GM18951 (cell line): Measurements from ENCODE around the gene SH2D6.
"Not testable (repeated sequence)": the region's sequence is repeated elsewhere in the genome, so short reads cannot be mapped to it uniquely, and the experiment has no call there.

ENCODE experiments used
- POLR2A ChIP-seq: IDR thresholded peaks from 4 replicates; pipeline ENCODE4 v1.6.1; 2011; ENCODE audit warnings: mild to moderate bottlenecking; ENCODE audit not compliant: insufficient read length, insufficient read depth; ENCODE audit errors: extremely low read depth
- in situ Hi-C: fragments of 300-500 bp; cut with MboI; formaldehyde crosslinking; loops from one replicate; pipeline ENCODE4 v1.12.0; 2022; ENCODE audit warnings: low sequenced_read_pairs, mixed read lengths, inconsistent platforms; ENCODE audit not compliant: unreplicated experiment

The SH2D6 gene

DNA sequence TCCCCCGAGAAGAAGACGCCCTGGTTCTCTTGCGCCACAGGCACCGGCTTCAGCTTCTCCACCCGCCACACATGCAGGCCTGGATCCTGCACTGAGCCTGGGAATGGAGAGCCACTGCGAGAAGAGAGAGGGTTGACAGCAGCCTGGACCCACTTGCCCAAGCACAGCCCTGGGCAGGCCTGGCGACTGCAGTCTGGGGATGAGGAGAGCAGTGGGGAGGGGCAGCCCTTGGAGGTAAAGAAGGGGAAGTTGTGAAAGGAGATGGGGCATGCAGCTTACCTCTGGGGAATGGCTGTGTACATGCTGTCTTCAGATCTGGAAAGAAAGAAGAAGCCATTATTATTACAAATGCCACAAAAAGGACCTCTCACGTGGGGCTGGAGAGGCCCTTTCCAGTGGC lies 16.7 kb upstream of the SH2D6 start:
- in situ Hi-C loops, result no loop called here
- no peak for TF ChIP-seq POLR2A

DNA sequence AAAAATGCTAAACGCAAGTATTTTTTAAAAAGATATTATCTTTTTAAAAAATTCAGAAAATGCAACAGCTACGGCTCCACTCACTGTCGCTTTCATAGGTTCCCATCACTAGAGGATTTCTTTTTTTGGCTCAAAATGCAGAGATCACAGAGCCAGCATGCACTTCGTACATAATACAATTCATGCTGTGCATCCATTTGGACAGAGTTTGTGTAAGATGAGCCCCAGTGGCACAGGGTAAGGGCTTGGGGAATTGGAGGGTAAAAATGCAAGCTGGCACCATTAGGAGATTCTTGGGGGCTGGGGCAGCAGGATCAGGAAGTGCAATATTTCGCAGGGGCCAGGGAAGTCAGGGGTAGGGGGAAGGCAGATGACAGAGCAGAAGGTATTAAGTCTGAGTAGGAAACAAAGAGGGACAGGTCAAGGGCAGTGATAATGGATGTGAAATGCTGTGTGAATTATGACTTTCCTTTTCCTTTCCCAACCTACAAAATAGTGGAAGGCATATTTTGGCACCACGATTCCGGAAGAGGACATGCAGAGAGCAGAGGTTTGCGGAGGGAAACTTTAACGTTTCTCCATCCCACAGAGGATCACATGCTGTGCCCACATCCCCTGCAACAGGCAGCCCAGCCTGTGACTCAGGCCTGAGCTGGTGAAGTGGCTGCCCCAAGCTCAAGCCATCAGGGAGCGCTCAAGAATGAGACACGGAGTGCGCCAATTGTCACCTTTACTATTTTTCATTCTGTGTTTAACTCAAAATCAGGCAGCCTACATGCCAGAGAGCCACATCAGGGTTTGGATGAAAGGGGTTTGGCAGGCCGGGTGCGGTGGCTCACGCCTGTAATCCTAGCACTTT lies 13.1 kb upstream of the SH2D6 start:
- in situ Hi-C loops, result no loop called here
- TF ChIP-seq POLR2A, result no peak

DNA sequence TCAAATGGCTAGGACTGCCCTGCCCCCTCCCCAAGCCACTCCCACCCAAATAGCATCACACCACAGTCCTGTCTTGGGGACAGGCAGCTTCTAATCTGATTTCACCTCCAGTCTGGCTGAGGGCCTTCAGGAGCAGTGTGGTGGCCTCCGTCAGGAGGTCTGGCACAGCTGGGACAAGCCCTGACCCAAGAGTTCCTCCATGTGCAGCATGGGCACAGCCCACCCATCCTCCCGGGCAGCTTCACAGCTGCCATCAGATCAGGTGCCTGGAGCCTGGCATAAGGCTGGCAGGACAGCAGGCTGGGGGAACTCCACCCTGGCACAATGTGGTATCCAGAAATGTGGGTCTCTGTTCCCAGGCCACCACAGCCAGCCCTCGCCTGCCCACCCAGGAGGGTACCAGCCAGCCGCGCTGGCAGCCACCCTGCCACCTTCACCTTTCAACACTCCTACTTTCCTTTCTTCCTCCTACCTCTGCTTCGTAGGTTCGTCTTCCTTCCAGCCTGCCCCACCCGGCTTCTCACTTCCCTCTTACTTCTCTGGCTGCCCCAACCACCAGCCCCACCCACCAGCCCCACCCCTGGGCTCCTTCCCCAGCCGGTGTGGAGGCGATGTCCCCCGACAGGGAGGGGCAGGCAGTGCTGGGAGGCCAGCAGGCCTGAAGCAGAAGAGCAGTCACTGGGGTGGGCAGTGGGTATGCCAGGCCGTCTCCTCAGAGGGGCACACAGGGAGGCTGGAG lies 8.5 kb upstream of the SH2D6 start, which contains the start of gene CAPG:
CAPG (minus strand) TSS at position 522 of the 739 bp plus-strand sequence. CDS start 8,221 bp downstream, outside the sequence.
- in situ Hi-C loops, result no loop called here
- TF ChIP-seq POLR2A, result peak; percentile 47

DNA sequence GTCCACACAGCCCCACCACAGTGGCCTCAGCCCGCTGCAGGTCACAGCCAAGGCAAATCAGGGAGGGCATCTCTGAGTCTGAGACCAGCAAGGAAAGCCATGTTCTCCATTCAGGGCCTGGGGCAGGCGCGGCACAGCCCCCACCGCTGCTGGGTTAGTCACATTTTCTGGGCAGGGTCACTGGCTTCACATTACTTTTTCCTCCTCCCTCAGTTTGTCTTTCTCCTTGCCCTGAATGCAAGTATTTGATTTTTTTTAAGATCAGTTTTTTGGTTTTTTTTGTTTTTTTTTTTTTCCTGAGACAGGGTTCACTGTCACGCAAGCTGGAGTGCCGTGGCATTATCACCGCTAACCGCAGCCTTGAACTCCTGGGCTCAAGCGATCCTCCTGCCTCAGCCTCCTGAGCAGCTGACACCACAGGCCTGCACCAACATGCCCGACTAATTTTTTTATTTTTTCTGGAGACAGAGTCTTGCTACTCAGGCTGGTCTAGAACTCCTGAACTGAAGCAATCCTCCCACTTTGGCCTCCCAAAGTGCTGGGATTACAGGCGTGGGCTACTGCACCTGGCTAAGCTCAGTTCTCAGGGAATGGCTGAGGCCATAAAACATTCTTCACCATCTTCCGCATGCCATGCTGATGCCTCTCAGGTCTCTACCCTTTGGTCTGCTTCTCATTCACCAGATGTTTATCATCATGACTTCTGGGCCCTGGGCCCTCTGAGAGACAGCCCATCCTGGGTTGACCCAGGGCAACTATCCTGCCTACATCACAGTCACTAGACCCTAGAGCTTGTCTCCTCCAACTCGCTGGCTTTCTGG lies 7.7 kb upstream of the SH2D6 start:
- TF ChIP-seq POLR2A, result no peak
- in situ Hi-C loops, result no loop called here

DNA sequence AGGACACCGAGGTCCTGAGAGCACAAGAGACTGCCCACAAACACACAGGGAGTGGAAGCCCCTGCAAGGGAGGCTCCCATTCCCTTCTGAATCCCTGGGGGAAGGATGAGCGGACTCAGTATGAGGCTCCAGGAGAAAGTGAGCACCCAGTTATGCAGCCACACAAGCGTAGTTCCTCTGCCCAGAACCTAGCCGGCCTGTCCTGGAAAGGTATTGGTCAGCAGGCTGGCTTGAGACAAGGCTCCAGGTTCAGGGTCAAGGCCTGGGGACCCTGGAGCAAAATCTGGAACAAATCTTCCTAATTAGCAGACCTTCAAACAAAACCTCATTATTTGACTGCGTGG lies 7.1 kb upstream of the SH2D6 start:
- TF ChIP-seq POLR2A, result no peak

DNA sequence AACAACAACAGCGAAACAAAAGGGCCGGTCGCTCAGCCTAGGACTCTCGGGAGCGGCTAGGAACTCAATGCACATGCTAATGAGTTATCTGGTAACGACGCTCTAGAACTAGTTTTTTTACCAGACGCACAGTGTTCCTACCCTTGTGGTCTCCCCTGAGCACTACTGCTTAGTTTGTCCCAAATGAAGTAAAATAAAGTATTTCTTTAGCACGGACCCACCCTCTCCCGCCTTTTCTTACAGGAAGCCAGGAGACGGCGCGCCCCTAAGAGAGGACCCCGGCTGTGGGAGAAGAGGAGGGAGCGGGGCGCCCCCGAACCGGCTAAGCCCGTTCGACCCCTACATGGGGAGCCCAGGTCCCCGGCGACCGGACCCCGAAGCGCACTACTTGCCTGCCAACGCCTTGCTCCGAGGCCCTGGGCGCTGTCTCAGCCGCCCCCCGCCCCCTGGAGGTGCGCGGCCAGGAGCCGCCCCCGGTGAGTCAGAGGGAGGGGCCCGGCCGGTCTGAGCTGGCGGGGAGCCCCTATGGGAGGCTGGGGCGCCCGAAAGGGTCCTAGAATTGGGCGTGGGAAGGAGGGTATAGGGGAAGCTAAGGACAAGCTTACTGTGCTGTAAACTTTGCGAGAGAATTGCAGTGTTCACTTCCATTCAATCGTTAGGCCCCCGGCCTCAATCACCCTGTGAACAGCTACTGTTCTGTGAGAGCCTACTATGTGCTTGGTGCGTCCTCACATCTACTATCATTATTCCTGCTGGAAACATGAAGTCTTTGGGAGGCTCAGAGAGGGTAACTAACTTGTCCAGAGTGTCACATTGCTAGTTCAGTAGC lies 4.7 kb upstream of the SH2D6 start:
- in situ Hi-C loops, result no loop called here
- no peak for TF ChIP-seq POLR2A

More for the DNA sequence above, 7.1 kb upstream of the SH2D6 start:
- in situ Hi-C loops, result no loop called here

DNA sequence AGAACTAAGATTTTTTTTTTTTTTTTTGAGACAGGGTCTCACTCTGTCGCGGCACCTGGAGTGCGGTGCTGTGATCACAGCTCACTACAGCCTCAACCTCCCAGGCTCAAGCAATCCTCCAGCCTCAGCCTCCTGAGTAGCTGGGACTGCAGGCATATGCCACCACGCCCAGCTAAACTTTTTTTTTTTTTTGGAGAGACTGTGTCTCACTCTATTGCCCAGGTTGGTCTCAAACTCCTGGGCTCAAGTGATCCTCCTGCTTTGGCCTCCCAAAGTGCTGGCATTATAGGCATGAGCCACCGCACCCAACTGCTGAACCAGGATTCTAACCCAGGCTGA lies 4.1 kb upstream of the SH2D6 start:
- in situ Hi-C loops, result not testable (repeated sequence)

DNA sequence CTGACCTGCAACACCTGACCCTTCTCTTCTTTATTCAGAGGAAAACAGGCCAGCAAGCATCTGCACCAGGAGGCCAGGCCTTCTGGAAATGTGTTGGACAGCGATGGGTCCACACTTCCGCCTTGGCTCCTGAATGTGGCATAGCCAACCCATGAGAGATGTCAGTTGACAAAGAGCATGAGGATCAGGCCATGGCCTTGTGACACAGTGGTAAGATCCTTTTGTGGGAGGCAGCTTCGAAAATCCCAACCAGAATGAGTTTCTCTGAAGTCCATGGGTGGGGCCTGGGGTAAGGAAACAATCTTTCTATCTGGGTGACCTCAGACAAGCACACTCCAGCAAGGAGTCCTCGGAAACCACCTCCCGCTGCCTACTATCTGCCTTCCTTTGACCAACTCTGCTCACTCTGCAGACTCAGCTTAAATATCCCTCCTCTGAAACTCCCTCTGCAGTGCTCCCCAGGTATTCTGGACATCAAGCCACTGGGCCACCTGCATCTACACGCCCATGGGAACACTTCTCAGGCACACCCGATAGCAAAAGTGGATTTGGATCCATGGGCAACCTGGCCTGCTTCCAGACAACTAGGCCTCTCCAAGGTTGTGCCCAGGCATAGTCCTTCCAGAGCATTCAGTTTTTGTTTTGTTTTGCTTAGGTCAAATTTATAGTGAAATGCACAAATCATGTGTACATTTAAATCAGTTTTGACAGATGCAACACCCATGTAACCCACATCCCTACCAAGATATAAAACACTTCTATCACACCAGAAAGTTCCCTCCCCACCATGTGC lies 3.6 kb upstream of the SH2D6 start:
- in situ Hi-C loops, result no loop called here
- TF ChIP-seq POLR2A, result no peak

DNA sequence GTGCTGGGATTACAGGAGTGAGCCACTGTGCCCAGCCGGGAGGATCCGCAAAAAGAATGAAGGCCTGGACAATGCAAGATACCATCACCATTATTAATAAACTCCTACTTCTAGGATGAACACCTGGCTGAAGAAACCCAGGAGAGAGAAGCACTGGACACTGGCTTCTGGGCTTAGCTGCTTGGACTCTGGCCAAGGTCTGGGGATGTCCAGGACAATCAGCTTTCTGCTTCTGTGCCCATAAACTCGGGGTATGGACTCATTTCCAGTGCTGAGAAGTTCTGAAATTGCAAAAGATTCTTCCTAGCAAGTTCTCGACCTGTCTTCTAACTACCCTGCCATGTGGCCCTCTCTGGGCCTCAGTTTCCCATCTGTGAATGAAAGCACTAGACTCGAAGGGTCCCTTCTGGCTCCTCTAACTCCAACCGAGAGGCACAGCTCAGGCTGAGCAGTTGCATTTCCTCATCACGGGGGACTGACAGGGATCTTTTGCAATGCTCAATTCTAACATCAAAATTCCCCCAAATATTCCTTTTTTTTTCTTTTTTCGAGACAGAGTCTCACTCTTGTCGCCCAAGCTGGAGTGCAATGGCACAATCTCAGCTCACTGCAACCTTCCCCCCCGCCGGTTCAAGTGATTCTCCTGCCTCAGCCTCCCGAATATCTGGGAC lies 2.4 kb upstream of the SH2D6 start:
- in situ Hi-C loops, result no loop called here
- TF ChIP-seq POLR2A, result no peak

DNA sequence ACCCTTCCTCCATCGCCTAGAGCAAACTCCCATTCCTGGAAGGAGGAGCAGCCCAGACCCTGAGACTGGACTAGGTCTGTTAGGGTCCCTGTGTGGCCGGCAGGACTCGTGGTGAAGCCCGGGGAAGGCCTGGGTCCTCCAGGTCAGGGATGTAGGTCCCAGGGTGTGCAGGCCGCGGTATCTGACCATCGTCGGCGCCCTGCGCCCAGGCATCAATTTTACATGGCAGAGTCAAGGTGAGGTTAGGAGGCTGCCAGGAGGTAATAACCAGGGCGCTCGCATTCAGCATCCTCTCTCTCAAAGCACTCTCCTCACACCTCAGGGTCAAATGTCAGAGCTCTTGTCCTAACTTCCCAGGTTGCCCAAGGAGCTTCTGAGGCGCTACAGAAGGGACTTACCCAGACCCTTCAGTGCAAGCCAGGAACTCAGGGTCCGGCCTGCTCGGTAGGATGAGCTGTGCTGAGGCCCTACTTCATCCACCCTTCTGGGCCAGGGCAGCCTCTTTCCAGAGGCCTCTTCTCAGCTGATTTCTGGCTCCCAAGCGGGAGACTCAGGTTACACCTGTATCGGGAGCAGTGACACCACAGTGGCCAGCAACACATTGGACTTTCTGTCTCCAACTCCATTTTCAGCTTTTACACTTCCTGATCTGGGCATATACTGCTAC lies 628 bp downstream of the SH2D6 start:
- in situ Hi-C loops, result no loop called here
- no peak for TF ChIP-seq POLR2A
